SJSA1 (cell line): Measurements from ENCODE around the gene FNDC3B. TPM values are rescaled to one million over a fixed set of nuclear protein-coding genes. Genes with fewer than 3 reads are reported as not detected.

Experiments
- DNase-seq, 2 experiments: peaks; one replicate each; pipeline ENCODE4 v3.0.0-alpha.2; 2015 to 2020; ENCODE audit warnings: low spot score in 2 of 2, low read depth in 1 of 2
- H3K27ac ChIP-seq: fragments of 250-450 bp; sonication (Bioruptor Pico); 2 replicates; pipeline ENCODE4 v1.5.1; 2020; ENCODE audit warnings: mild to moderate bottlenecking, moderate library complexity
- H3K27me3 ChIP-seq: fragments of 250-450 bp; sonication (Bioruptor Pico); replicated peaks from 2 replicates; pipeline ENCODE4 v1.5.1; 2020; ENCODE audit warnings: mild to moderate bottlenecking, moderate library complexity
- H3K36me3 ChIP-seq: fragments of 250-450 bp; sonication (Bioruptor Pico); 2 replicates; pipeline ENCODE4 v1.5.1; 2020; ENCODE audit warnings: mild to moderate bottlenecking
- H3K4me1 ChIP-seq: fragments of 250-450 bp; sonication (Bioruptor Pico); replicated peaks from 2 replicates; pipeline ENCODE4 v1.6.1; 2021; ENCODE audit warnings: mild to moderate bottlenecking
- H3K4me3 ChIP-seq: fragments of 250-450 bp; sonication (Bioruptor Pico); 2 replicates; pipeline ENCODE4 v1.5.1; 2020; ENCODE audit warnings: mild to moderate bottlenecking
- H3K9me3 ChIP-seq: fragments of 250-450 bp; sonication (Bioruptor Pico); replicated peaks from 2 replicates; pipeline ENCODE4 v1.5.1; 2020; ENCODE audit warnings: mild to moderate bottlenecking
- total RNA-seq: library from RNA; depleted of rRNA; stranded (reverse); fragments of >200 nt; shearing (Covaris generic); gene quantifications from 2 replicates; pipeline ENCODE4 v1.2.3, GENCODE V29; 2014

FNDC3B gene
- total RNA-seq, 1 experiment from 2014 or later = 73.4 TPM

- no peak overlapping the region for H3K4me3 ChIP-seq
- H3K36me3 ChIP-seq = peaks cover 15% of the 10 kb centered on the region
- no peaks in the 10 kb centered on the region for H3K9me3 ChIP-seq
- no peak overlapping the region for H3K27ac ChIP-seq
- peaks cover 17% of the 10 kb centered on the region for H3K4me1 ChIP-seq
- DNase-seq = no peak
- H3K27me3 ChIP-seq = no peaks in the 10 kb centered on the region
These were observed 169.4 kb downstream of the FNDC3B start for GRCh38 chr3:172208586-172209332.

GRCh38 chr3:172209333-172210321 lies 170.2 kb downstream of the FNDC3B start:
- no peak for DNase-seq
- H3K4me1 ChIP-seq = peaks cover 10% of the 10 kb centered on the region

GRCh38 chr3:172210355-172210754 lies 171.0 kb downstream of the FNDC3B start:
- Histone ChIP-seq H3K9me3 (no peaks in the 10 kb centered on the region), H3K4me1 (peaks cover 10% of the 10 kb centered on the region), H3K27me3 (no peaks in the 10 kb centered on the region), H3K36me3 (peaks cover 13% of the 10 kb centered on the region), H3K27ac (no peak overlapping the region), H3K4me3 (no peak overlapping the region)
- DNase-seq = no peak

More at GRCh38 chr3:172209333-172210321, 170.2 kb downstream of the FNDC3B start:
- no peaks in the 10 kb centered on the region for H3K27me3 ChIP-seq
- no peak overlapping the region for H3K27ac ChIP-seq
- no peaks in the 10 kb centered on the region for H3K9me3 ChIP-seq
- H3K36me3 ChIP-seq = peaks cover 15% of the 10 kb centered on the region
- no peak overlapping the region for H3K4me3 ChIP-seq

GRCh38 chr3:172211123-172211522 lies 171.7 kb downstream of the FNDC3B start:
- Histone ChIP-seq H3K9me3 (no peaks in the 10 kb centered on the region), H3K27ac (no peak overlapping the region), H3K27me3 (no peaks in the 10 kb centered on the region), H3K36me3 (peaks cover 10% of the 10 kb centered on the region; the same call in 1 of the 2 replicates), H3K4me1 (peaks cover 10% of the 10 kb centered on the region), H3K4me3 (no peak overlapping the region)
- DNase-seq = no peak

GRCh38 chr3:172213200-172213599 lies 173.8 kb downstream of the FNDC3B start:
- Histone ChIP-seq H3K4me1 (peaks cover 26% of the 10 kb centered on the region), H3K27ac (no peak overlapping the region), H3K36me3 (peaks cover 10% of the 10 kb centered on the region; the same call in 1 of the 2 replicates), H3K9me3 (no peaks in the 10 kb centered on the region), H3K4me3 (no peak overlapping the region), H3K27me3 (no peaks in the 10 kb centered on the region)
- no peak for DNase-seq

GRCh38 chr3:172213904-172214303 lies 174.5 kb downstream of the FNDC3B start:
- Histone ChIP-seq H3K27ac (no peak overlapping the region), H3K36me3 (peaks cover 10% of the 10 kb centered on the region; the same call in 1 of the 2 replicates), H3K9me3 (no peaks in the 10 kb centered on the region), H3K4me1 (peaks cover 33% of the 10 kb centered on the region), H3K27me3 (no peaks in the 10 kb centered on the region), H3K4me3 (no peak overlapping the region)
- no peak for DNase-seq

- Histone ChIP-seq H3K36me3 (0 out of 2 replicates have a peak, but pooled peaks cover 5% of the 10 kb centered on the region), H3K27me3 (no peaks in the 10 kb centered on the region), H3K4me1 (peaks cover 48% of the 10 kb centered on the region), H3K4me3 (no peak overlapping the region), H3K27ac (no peak overlapping the region), H3K9me3 (no peaks in the 10 kb centered on the region)
- no peak for DNase-seq
These were observed 176.9 kb downstream of the FNDC3B start for GRCh38 chr3:172216267-172216666.

- Histone ChIP-seq H3K4me3 (no peak overlapping the region), H3K36me3 (0 out of 2 replicates have a peak, but pooled peaks cover 5% of the 10 kb centered on the region), H3K4me1 (peaks cover 55% of the 10 kb centered on the region), H3K9me3 (no peaks in the 10 kb centered on the region), H3K27ac (no peak overlapping the region), H3K27me3 (no peaks in the 10 kb centered on the region)
- no peak for DNase-seq
These were observed 177.5 kb downstream of the FNDC3B start for GRCh38 chr3:172216911-172217310.

GRCh38 chr3:172217877-172218276 lies 178.5 kb downstream of the FNDC3B start:
- DNase-seq = peak in 1 of 2 experiments; percentile 19
- Histone ChIP-seq H3K27me3 (no peaks in the 10 kb centered on the region), H3K36me3 (0 out of 2 replicates have a peak, but pooled peaks cover under 1% of the 10 kb centered on the region), H3K27ac (peak overlapping the region; percentile 29; the same call in 1 of the 2 replicates), H3K9me3 (no peaks in the 10 kb centered on the region), H3K4me3 (no peak overlapping the region), H3K4me1 (peaks cover 64% of the 10 kb centered on the region)

- H3K27me3 ChIP-seq = no peaks in the 10 kb centered on the region
- no peak overlapping the region for H3K27ac ChIP-seq
- peak in 1 of 2 experiments; percentile 36 for DNase-seq
- no peaks in the 10 kb centered on the region for H3K9me3 ChIP-seq
- no peak overlapping the region for H3K4me3 ChIP-seq
- peaks cover 65% of the 10 kb centered on the region for H3K4me1 ChIP-seq
- H3K36me3 ChIP-seq = no peaks in the 10 kb centered on the region
These were observed 179.3 kb downstream of the FNDC3B start for GRCh38 chr3:172218350-172219323.

GRCh38 chr3:172219750-172220149 lies 180.4 kb downstream of the FNDC3B start:
- H3K4me3 ChIP-seq = no peak overlapping the region
- H3K4me1 ChIP-seq = peaks cover 73% of the 10 kb centered on the region
- no peaks in the 10 kb centered on the region for H3K9me3 ChIP-seq
- no peak overlapping the region for H3K27ac ChIP-seq
- no peaks in the 10 kb centered on the region for H3K27me3 ChIP-seq
- DNase-seq = no peak
- no peaks in the 10 kb centered on the region for H3K36me3 ChIP-seq

- H3K4me1 ChIP-seq = peaks cover 83% of the 10 kb centered on the region
- no peak for DNase-seq
- H3K4me3 ChIP-seq = no peak overlapping the region
- H3K9me3 ChIP-seq = no peaks in the 10 kb centered on the region
- no peaks in the 10 kb centered on the region; the same call in 1 of the 2 replicates for H3K36me3 ChIP-seq
- H3K27me3 ChIP-seq = no peaks in the 10 kb centered on the region
- no peak overlapping the region for H3K27ac ChIP-seq
These were observed 182.2 kb downstream of the FNDC3B start for GRCh38 chr3:172221547-172221946.
